GM18511 (cell line): ENCODE measurements around the gene TBC1D30.
A peak's percentile ranks its signal among the peaks of the same experiment; 100 is the strongest.
"Not testable (repeated sequence)": the region's sequence is repeated elsewhere in the genome, so short reads cannot be mapped to it uniquely, and the experiment has no call there.

Source experiments
- ATAC-seq: cut with Tn5 transposase; IDR thresholded peaks from one replicate; pipeline ENCODE4 v1.9.1; 2021; ENCODE audit warnings: mild to moderate bottlenecking, moderate library complexity; ENCODE audit not compliant: unreplicated experiment

Gene TBC1D30

GRCh38 chr12:64824500-64825142 is at the start of gene TBC1D30:
Gene TBC1D30, plus strand, starts transcription at chr12:64824647. Its CDS starts 233 bp downstream, at chr12:64824880.
- peak; percentile 42 for ATAC-seq

GRCh38 chr12:64775147-64775736 is 49.2 kb upstream of the TBC1D30 start:
- not testable (repeated sequence) for ATAC-seq

GRCh38 chr12:64779354-64779974 is 45.0 kb upstream of the TBC1D30 start:
- ATAC-seq, result no peak

DNA sequence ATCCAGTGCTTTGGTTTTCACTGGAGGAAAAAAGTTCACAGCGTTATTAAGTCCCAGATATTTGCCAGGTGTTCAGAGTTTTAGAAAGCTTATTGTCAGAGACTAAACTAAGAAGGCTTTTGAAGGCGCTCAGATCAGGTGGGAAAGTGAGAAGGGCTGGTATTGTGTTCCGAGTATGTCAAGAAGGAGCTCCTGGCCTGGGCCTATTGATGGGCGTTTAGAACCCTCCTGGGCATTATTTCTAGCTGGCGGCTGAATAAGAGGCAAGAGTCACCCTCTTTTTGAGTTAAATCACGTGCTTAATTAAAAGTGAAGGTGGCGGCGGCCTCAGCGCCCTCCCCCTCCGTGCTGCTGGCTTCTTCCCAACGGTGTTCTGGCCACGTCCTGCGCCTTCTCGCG is 44.3 kb upstream of the TBC1D30 start:
- no peak for ATAC-seq

DNA sequence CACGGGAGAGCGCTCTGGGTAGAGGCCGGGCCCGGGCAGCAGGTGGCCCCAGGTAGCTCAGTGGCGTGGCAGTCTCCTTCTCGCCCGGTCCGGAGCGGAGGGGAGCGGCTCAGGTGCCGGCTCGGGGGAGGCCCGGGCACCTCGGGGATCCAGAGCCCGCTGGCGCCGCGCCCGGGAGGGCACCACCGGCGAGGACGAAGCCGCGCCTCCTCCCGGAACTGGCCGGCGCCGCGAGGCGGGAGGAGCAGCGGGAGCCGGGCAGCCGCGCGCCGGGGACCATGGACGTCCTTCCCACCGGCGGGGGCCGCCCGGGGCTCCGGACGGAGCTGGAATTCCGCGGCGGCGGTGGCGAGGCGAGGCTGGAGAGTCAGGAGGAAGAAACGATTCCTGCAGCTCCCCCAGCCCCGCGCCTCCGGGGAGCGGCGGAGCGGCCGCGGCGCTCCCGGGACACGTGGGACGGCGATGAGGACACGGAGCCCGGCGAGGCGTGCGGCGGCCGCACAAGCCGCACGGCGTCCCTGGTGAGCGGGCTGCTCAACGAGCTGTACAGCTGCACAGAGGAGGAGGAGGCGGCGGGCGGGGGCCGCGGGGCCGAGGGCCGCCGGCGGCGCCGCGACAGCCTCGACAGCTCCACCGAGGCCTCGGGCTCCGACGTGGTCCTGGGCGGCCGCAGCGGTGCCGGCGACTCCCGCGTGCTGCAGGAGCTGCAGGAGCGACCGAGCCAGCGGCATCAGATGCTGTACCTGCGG is 43.7 kb upstream of the TBC1D30 start:
- ATAC-seq, result peak; percentile 51

DNA sequence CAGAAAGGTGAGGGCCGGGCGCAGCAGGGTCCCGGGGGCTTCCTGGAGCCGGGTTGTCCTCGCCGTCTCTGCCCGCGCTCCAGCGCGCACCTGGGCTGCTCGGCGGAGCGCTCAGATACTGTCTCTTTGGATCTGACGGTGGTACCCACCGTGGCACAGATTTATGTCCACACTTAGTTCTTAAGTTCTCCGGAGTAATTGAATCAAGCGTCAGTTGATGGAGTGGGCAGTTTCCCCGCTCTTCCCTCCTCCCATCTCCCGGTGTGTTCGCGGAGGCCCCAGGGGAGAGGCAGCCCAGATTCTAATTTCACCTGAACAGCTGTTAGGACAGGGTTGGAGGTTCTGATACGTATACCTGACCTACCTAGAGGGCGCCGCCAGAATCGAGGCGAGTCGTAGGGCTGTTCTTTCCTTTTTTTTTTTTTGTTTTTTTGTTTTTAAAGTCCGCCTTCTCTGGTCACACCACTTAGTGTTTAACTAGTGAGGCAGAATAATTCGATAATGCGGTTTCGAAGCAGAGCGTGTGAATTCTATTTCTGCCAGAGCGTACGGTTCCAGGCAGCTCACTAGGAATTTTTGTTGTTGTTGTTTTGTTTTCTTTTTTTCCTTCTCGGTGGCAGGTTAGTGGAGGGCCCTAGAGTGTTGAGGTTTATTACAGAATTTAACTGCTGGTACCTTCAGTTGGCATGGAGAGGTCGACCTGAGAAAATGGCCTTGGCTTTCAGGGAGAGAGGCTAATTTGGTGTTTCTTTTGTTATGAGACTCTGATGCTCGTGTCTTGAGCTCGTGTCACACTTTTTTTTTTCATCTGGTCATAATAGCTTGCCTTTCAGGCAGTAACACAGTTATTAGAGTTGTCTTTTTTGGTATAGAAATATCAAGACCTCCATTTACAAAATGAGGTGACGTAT is 42.9 kb upstream of the TBC1D30 start:
- peak; percentile 36 for ATAC-seq

DNA sequence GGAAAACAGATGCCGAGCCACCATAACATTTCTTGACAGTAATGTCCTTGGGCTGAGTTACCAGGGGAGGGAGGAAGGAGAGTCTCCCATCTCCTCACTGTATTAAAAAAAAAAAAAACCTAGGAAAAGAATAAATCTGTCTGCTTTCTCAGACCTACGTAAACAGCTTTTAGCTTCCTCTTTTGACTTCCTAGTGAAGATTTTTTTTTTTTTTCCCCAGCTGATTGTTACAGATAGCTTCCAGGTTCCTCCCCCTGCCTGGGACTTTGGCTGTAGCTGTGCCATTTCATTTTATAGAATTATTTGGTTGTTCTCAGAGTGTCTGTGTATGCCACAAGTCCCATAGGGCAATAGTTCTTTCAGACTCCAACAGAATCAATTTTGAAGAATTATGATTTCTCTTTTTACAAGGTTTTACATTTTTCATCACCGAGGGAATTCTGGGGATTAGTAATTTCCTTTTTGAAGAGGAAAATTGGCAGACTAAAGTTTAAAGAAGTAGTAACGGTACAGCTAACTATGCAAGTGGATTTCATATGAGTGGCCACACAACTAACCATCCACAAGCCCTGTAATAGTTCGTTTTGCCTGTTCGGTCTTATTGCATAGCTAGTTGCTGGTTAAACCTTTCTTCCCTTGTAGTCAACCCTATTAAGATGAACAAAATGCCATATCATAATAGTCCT is 42.1 kb upstream of the TBC1D30 start:
- no peak for ATAC-seq

DNA sequence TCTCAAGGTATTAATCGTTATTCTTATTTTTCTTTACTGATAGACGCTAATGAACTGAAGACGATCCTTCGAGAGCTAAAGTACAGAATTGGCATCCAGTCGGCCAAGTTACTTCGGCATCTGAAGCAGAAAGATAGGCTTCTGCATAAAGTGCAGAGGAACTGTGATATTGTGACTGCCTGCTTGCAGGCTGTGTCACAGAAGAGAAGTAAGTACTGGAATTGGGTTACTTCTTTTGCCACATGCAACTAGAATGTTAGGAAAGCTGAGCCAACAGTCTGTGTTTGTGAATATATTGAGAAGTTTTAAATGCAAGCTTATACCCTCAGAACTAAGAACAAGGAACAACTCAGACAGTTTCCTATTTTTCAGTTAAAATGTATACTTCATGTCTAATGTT is 38.6 kb upstream of the TBC1D30 start:
- ATAC-seq, result no peak

GRCh38 chr12:64790166-64790565 is 34.3 kb upstream of the TBC1D30 start:
- no peak for ATAC-seq

GRCh38 chr12:64791036-64791435 is 33.4 kb upstream of the TBC1D30 start:
- no peak for ATAC-seq

- no peak for ATAC-seq
These were observed 32.3 kb upstream of the TBC1D30 start for GRCh38 chr12:64792128-64792527.

GRCh38 chr12:64793610-64794009 is 30.8 kb upstream of the TBC1D30 start:
- ATAC-seq, result no peak

- no peak for ATAC-seq
These were observed 30.1 kb upstream of the TBC1D30 start for GRCh38 chr12:64794305-64794704.

- peak; percentile 78 for ATAC-seq
These were observed 28.1 kb upstream of the TBC1D30 start for GRCh38 chr12:64796205-64796845.

GRCh38 chr12:64797156-64797555 is 27.3 kb upstream of the TBC1D30 start:
- ATAC-seq, result no peak

- no peak for ATAC-seq
These were observed 26.3 kb upstream of the TBC1D30 start for GRCh38 chr12:64798165-64798564.

DNA sequence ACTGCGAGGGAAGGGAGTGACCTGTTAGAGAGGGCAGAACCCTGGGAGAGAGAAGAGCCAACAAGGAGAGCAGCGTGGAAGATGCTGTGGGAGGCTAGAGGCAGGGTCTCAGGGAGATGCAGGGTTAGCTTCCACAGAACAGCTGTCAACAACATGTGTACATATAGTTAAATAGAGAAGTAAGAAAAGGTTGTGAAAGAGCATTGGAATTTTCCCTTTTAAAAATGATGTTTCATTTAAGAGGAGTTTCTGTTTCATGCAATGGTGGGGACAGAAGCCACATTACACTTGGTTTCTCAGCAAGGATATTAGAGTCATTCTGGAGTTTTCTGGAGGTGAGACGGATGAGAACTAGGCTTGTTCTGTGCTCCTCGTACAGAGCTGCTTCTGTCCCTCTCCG is 23.8 kb upstream of the TBC1D30 start:
- peak; percentile 67 for ATAC-seq

GRCh38 chr12:64801381-64801780 is 23.1 kb upstream of the TBC1D30 start:
- no peak for ATAC-seq

- peak; percentile 69 for ATAC-seq
These were observed 22.2 kb upstream of the TBC1D30 start for GRCh38 chr12:64802180-64802775.
